ENCODE data around the gene ZNF511.
A peak's percentile ranks its signal among the peaks of the same experiment; 100 is the strongest.

The ZNF511 gene

GRCh38 chr10:133353988-133354605 is 45.4 kb downstream of the ZNF511 start:
- no peak for DNase-seq (ENCODE audit: low read depth)

GRCh38 chr10:133354672-133355240 is 46.0 kb downstream of the ZNF511 start:
- DNase-seq (ENCODE audit: low read depth), result no peak

GRCh38 chr10:133355266-133355665 is 46.6 kb downstream of the ZNF511 start:
- no peak for DNase-seq (ENCODE audit: low read depth)

- no peak for DNase-seq (ENCODE audit: low read depth)
Observed at GRCh38 chr10:133355991-133356390, 47.3 kb downstream of the ZNF511 start.

- DNase-seq (ENCODE audit: low read depth), result no peak
Observed at GRCh38 chr10:133356549-133357284, 48.0 kb downstream of the ZNF511 start.

GRCh38 chr10:133357285-133358161 is 48.8 kb downstream of the ZNF511 start, which contains the start of gene FUOM:
Gene FUOM, minus strand, starts transcription at chr10:133358019. Its CDS starts 12 bp downstream, at chr10:133358007.
- peak; percentile 63 for DNase-seq (ENCODE audit: low read depth)

GRCh38 chr10:133358162-133358924 is 49.6 kb downstream of the ZNF511 start:
- no peak for DNase-seq (ENCODE audit: low read depth)

GRCh38 chr10:133358925-133359310 is 50.2 kb downstream of the ZNF511 start:
- DNase-seq (ENCODE audit: low read depth), result no peak

- no peak for DNase-seq (ENCODE audit: low read depth)
Observed at GRCh38 chr10:133359554-133359971, 50.8 kb downstream of the ZNF511 start.

- no peak for DNase-seq (ENCODE audit: low read depth)
Observed at GRCh38 chr10:133359972-133360610, 51.4 kb downstream of the ZNF511 start.

GRCh38 chr10:133361227-133361626 is 52.5 kb downstream of the ZNF511 start:
- DNase-seq (ENCODE audit: low read depth), result no peak

GRCh38 chr10:133361773-133362441 is 53.2 kb downstream of the ZNF511 start:
- DNase-seq (ENCODE audit: low read depth), result no peak

All from activated T-cell treated with anti-CD3 and anti-CD28 coated beads for 24 hours (primary cell).